Measurements from ENCODE around the gene FAM169A. TPM values are rescaled to one million over a fixed set of nuclear protein-coding genes. Genes with fewer than 3 reads are reported as not detected.
A peak's percentile ranks its signal among the peaks of the same experiment; 100 is the strongest.

Gene FAM169A
- total and polyA plus RNA-seq, 2 donors (not counting 3 experiments of a cell fraction or from before 2014, with no cell fraction given), result 0.06 to 0.62 TPM

DNA sequence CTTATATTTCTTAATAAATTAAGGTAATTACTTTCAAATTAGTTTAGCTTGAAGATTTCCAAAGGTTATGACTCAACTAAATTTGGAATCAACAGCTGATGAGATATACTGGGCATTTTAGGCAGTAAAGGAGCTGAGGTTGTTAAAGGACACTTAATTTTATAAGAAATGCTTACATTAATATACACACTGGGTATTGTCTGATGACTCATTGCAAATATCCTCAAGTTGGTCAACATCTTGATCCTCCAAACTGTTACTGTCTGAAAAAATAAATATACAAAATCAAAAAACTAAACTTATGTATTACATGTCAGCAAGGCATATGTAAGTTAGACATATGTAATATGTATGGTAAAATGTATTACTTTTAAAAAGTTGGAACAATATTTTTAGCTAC, 102.7 kb downstream of the FAM169A start:
- no peak overlapping the region for H3K9ac ChIP-seq (replicated peaks; ENCODE audit: extremely low read depth, insufficient read depth, low read length)
- H3K9me1 ChIP-seq (replicated peaks; ENCODE audit: control insufficient read depth, extremely low read depth, insufficient read depth, low read length), result no peaks in the 10 kb centered on the region
- ChIA-PET POLR2A (no interaction called here), CTCF (no interaction called here)
- H3K9me3 ChIP-seq (replicated peaks; ENCODE audit: control insufficient read depth, insufficient read depth, low read length), result no peaks in the 10 kb centered on the region
- no peak for FAIRE-seq
- DNase-seq (ENCODE audit: low read depth, low spot score), result no peak
- H4K20me1 ChIP-seq (replicated peaks; ENCODE audit: control insufficient read depth, extremely low read depth, insufficient read depth, low read length), result peaks cover 2% of the 10 kb centered on the region
- H3K4me1 ChIP-seq (ENCODE audit: control insufficient read depth, extremely low read depth, insufficient read depth, low read length), result peaks cover 17% of the 10 kb centered on the region
- TF ChIP-seq GATA2 (IDR thresholded peaks at IDR 0.05; ENCODE audit: insufficient read depth, insufficient read length, low read depth, low read length), result no peak
- peak; percentile 27 for TF ChIP-seq FOS (IDR thresholded peaks at IDR 0.05; ENCODE audit: borderline replicate concordance, insufficient read depth, low read length)
- H2AFZ ChIP-seq (ENCODE audit: low read depth, low read length), result no peak overlapping the region
- peaks cover 40% of the 10 kb centered on the region for H3K79me2 ChIP-seq (ENCODE audit: control insufficient read depth, insufficient read depth, low read length)
- no peak overlapping the region for H3K4me3 ChIP-seq (replicated peaks in 1 of 3; ENCODE audit: insufficient read depth in 1 of 3, low read depth in 1 of 3, low read length in 3 of 3)
- intact Hi-C loops (cut with micrococcal nuclease), result no loop called here
- BruUV-seq (replicated peaks), result no TSS peak
- dilution Hi-C loops (cut with MboI; ENCODE audit: extremely low pct_ligation_motif_present, low sequenced_read_pairs), result no loop called here
- no peaks in the 10 kb centered on the region for H3K27me3 ChIP-seq (ENCODE audit: control insufficient read depth in 2 of 2, insufficient read depth in 2 of 2, low read length in 2 of 2)
- no peak overlapping the region for H3K27ac ChIP-seq (ENCODE audit: insufficient read depth, low read depth, low read length)
- no peak overlapping the region for H3K4me2 ChIP-seq (ENCODE audit: insufficient read depth, low read length)
- peaks cover 0 to 2% of the 10 kb centered on the region in 2 experiments for H3K36me3 ChIP-seq (ENCODE audit: control insufficient read depth in 2 of 2, extremely low read depth in 1 of 2, insufficient read depth in 2 of 2, low read length in 2 of 2)

DNA sequence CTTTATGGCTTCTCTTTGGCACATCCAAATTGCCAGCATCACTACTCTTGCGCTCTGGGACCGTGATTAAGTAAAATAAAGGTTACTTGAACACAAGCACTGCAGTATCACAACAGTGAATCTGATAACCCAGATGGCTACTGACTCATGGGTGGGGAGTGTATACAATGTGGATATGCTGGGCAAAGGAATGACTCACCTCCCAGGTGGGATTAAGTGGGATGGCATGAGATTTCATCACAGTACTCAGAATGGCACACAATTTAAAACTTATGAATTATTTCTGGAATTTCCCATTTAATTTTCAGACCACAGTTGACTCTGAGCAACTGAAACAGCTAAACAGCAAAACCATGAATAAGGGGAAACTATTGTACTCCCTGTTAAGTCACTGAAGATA, 103.6 kb downstream of the FAM169A start:
- dilution Hi-C loops (cut with MboI; ENCODE audit: extremely low pct_ligation_motif_present, low sequenced_read_pairs), result no loop called here
- DNase-seq (ENCODE audit: low read depth, low spot score) (peak; percentile 33), FAIRE-seq (no peak)
- Histone ChIP-seq H3K27me3 (ENCODE audit: control insufficient read depth in 2 of 2, insufficient read depth in 2 of 2, low read length in 2 of 2) (no peaks in the 10 kb centered on the region), H3K9me3 (replicated peaks; ENCODE audit: control insufficient read depth, insufficient read depth, low read length) (no peaks in the 10 kb centered on the region), H3K27ac (ENCODE audit: insufficient read depth, low read depth, low read length) (no peak overlapping the region), H2AFZ (ENCODE audit: low read depth, low read length) (no peak overlapping the region), H3K9ac (replicated peaks; ENCODE audit: extremely low read depth, insufficient read depth, low read length) (no peak overlapping the region), H3K4me1 (ENCODE audit: control insufficient read depth, extremely low read depth, insufficient read depth, low read length) (peaks cover 10% of the 10 kb centered on the region), H3K4me3 (replicated peaks in 1 of 3; ENCODE audit: insufficient read depth in 1 of 3, low read depth in 1 of 3, low read length in 3 of 3) (no peak overlapping the region), H3K79me2 (ENCODE audit: control insufficient read depth, insufficient read depth, low read length) (peaks cover 33% of the 10 kb centered on the region), H4K20me1 (replicated peaks; ENCODE audit: control insufficient read depth, extremely low read depth, insufficient read depth, low read length) (peaks cover 2% of the 10 kb centered on the region), H3K36me3 (ENCODE audit: control insufficient read depth in 2 of 2, extremely low read depth in 1 of 2, insufficient read depth in 2 of 2, low read length in 2 of 2) (peaks cover 0 to 2% of the 10 kb centered on the region in 2 experiments), H3K9me1 (replicated peaks; ENCODE audit: control insufficient read depth, extremely low read depth, insufficient read depth, low read length) (no peaks in the 10 kb centered on the region), H3K4me2 (ENCODE audit: insufficient read depth, low read length) (no peak overlapping the region)
- ChIA-PET CTCF (no interaction called here), POLR2A (no interaction called here)
- no TSS peak for BruUV-seq (replicated peaks)
- intact Hi-C loops (cut with micrococcal nuclease), result no loop called here
- no peak for TF ChIP-seq MYC (IDR thresholded peaks at IDR 0.05; ENCODE audit: low read depth, low read length)
- TF ChIP-seq GATA2 (IDR thresholded peaks at IDR 0.05; ENCODE audit: insufficient read depth, insufficient read length, low read depth, low read length), result peak; percentile 33
- peak; percentile 39 for TF ChIP-seq JUN (IDR thresholded peaks at IDR 0.05; ENCODE audit: borderline replicate concordance, insufficient read depth, insufficient read length, low read depth)
- peak; percentile 31 for TF ChIP-seq FOS (IDR thresholded peaks at IDR 0.05; ENCODE audit: borderline replicate concordance, insufficient read depth, low read length)
- no peak for TF ChIP-seq POLR2A (IDR thresholded peaks at IDR 0.05; ENCODE audit: low read depth, low read length)
- TF ChIP-seq, protein P1, sequence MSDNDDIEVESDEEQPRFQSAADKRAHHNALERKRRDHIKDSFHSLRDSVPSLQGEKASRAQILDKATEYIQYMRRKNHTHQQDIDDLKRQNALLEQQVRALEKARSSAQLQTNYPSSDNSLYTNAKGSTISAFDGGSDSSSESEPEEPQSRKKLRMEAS (IDR thresholded peaks at IDR 0.05; ENCODE audit: insufficient read depth, insufficient read length), result no peak
- TF ChIP-seq POLR2AphosphoS5 (IDR thresholded peaks at IDR 0.05; ENCODE audit: insufficient read depth, low read depth, low read length), result no peak
